Cardiac atrium fibroblast (primary cell): Measurements from ENCODE around the gene TLR1. TPM values are rescaled to one million over a fixed set of nuclear protein-coding genes. Genes with fewer than 3 reads are reported as not detected.

Experiments used
- total RNA-seq: library from RNA; depleted of rRNA; stranded (reverse); fragments of >200 nt; gene quantifications from 2 replicates; pipeline ENCODE4 v1.2.3, GENCODE V29; 2015

TLR1 gene
- 1.6 and 1.8 TPM in 2 replicates for total RNA-seq

GRCh38 chr4:38804654-38805295 is at the start of gene TLR1:
Gene TLR1 (minus strand): TSS chr4:38804791. CDS start chr4:38798831, 5,960 bp downstream.

GRCh38 chr4:38782452-38783108 is 22.0 kb downstream of the TLR1 start, which contains the start of gene TLR10:
Gene TLR10 (minus strand): TSS chr4:38782990. CDS start chr4:38775590, 7,400 bp downstream.

Other genes with a start within 250 kb of the TLR1 start
- gene KLF3, start 140.6 kb downstream of the TLR1 start, total RNA-seq = 15.4 and 19.5 TPM in 2 replicates
- gene TLR10, start 21.8 kb downstream of the TLR1 start, total RNA-seq = not detected in 2 replicates
- gene TLR6, start 52.0 kb upstream of the TLR1 start, total RNA-seq = 0.54 and 0.81 TPM in 2 replicates
- gene FAM114A1, start 63.0 kb upstream of the TLR1 start, total RNA-seq = 289 and 302 TPM in 2 replicates
- 0.18 TPM in 1 of 2 replicates, not detected in the other for gene TMEM156, start 227.6 kb upstream of the TLR1 start, total RNA-seq